ENCODE results near the gene MMD2. TPM values are rescaled to one million over a fixed set of nuclear protein-coding genes. Genes with fewer than 3 reads are reported as not detected.

MMD2 gene
- total RNA-seq, 2 experiments from 2014 or later, result not detected

- Histone ChIP-seq H3K4me3 (ENCODE audit: low read depth, low read length, poor library complexity, severe bottlenecking) (no peak overlapping the region), H2AFZ (ENCODE audit: low read length) (no peak overlapping the region), H3K4me2 (ENCODE audit: low read length) (no peak overlapping the region), H3K79me2 (ENCODE audit: insufficient read depth, low read depth, low read length) (no peaks in the 10 kb centered on the region), H3K4me1 (ENCODE audit: insufficient read depth, low read length, poor library complexity, severe bottlenecking) (no peaks in the 10 kb centered on the region), H3K9me2 (ENCODE audit: insufficient read depth, low read length) (no peaks in the 10 kb centered on the region), H3K27ac (ENCODE audit: low read depth, low read length, poor library complexity, severe bottlenecking) (no peak overlapping the region), H4K20me1 (ENCODE audit: insufficient read depth, low read length) (no peaks in the 10 kb centered on the region), H3K36me3 (ENCODE audit: insufficient read depth, low read length) (no peaks in the 10 kb centered on the region), H3K9me3 (ENCODE audit: low read length) (no peaks in the 10 kb centered on the region)
- intact Hi-C loops (cut with micrococcal nuclease; ENCODE audit: unreplicated experiment), result no loop called here
- TF ChIP-seq EZH2phosphoT487 (IDR thresholded peaks at IDR 0.05; ENCODE audit: borderline replicate concordance, low read depth, low read length), result no peak
- no peak for TF ChIP-seq CTCF (conservative IDR thresholded peaks at IDR 0.05; ENCODE audit: low read length)
- DNase-seq (ENCODE audit: low spot score), result no peak
- ChIA-PET POLR2A (interaction anchor here (0.5 kb wide), 1 partner anchor 172 kb away, joined by 3 read pairs; no protein-coding TSS in a partner anchor), CTCF (ENCODE audit: unreplicated experiment) (no interaction called here)
- no TSS peak for BruUV-seq (replicated peaks)
Measured at GRCh38 chr7:4884164-4884563, 74.8 kb downstream of the MMD2 start.

- no TSS peak for BruUV-seq (replicated peaks)
- no peak within 1 kb of the TSS for H3K4me2 ChIP-seq (ENCODE audit: low read length)
- H3K36me3 ChIP-seq (ENCODE audit: insufficient read depth, low read length), result no peaks in the 10 kb centered on the region
- TF ChIP-seq EZH2phosphoT487 (IDR thresholded peaks at IDR 0.05; ENCODE audit: borderline replicate concordance, low read depth, low read length) (no peak), CTCF (conservative IDR thresholded peaks at IDR 0.05; ENCODE audit: low read length) (peak; percentile 71)
- DNase-seq (ENCODE audit: low spot score), result peak; percentile 60
- H3K9me2 ChIP-seq (ENCODE audit: insufficient read depth, low read length), result no peaks in the 10 kb centered on the region
- no peak within 1 kb of the TSS for H3K4me3 ChIP-seq (ENCODE audit: low read depth, low read length, poor library complexity, severe bottlenecking)
- POLR2A ChIA-PET, result interaction anchor here (0.5 to 1.1 kb wide), 3 partner anchors 16 to 601 kb away, joined by 3 to 4 read pairs (median 3); no protein-coding TSS in a partner anchor
- CTCF ChIA-PET (ENCODE audit: unreplicated experiment), result no interaction called here
- H2AFZ ChIP-seq (ENCODE audit: low read length), result no peak within 1 kb of the TSS
- no peaks in the 10 kb centered on the region for H3K79me2 ChIP-seq (ENCODE audit: insufficient read depth, low read depth, low read length)
- no peaks in the 10 kb centered on the region for H3K4me1 ChIP-seq (ENCODE audit: insufficient read depth, low read length, poor library complexity, severe bottlenecking)
- no peaks in the 10 kb centered on the region for H3K9me3 ChIP-seq (ENCODE audit: low read length)
- H4K20me1 ChIP-seq (ENCODE audit: insufficient read depth, low read length), result no peaks in the 10 kb centered on the region
- no peak within 1 kb of the TSS for H3K27ac ChIP-seq (ENCODE audit: low read depth, low read length, poor library complexity, severe bottlenecking)
- intact Hi-C loops (cut with micrococcal nuclease; ENCODE audit: unreplicated experiment), result no loop called here
Measured at GRCh38 chr7:4883372-4884144, 75.4 kb downstream of the MMD2 start, which contains the start of gene RADIL. Gene RADIL (minus strand): TSS chr7:4883716. CDS start chr7:4878139, 5,577 bp downstream.

- intact Hi-C loops (cut with micrococcal nuclease; ENCODE audit: unreplicated experiment), result no loop called here
- TF ChIP-seq CTCF (conservative IDR thresholded peaks at IDR 0.05; ENCODE audit: low read length) (no peak), EZH2phosphoT487 (IDR thresholded peaks at IDR 0.05; ENCODE audit: borderline replicate concordance, low read depth, low read length) (no peak)
- CTCF ChIA-PET (ENCODE audit: unreplicated experiment), result no interaction called here
- H3K36me3 ChIP-seq (ENCODE audit: insufficient read depth, low read length), result no peaks in the 10 kb centered on the region
- H3K9me3 ChIP-seq (ENCODE audit: low read length), result no peaks in the 10 kb centered on the region
- no peaks in the 10 kb centered on the region for H3K79me2 ChIP-seq (ENCODE audit: insufficient read depth, low read depth, low read length)
- no peaks in the 10 kb centered on the region for H3K4me1 ChIP-seq (ENCODE audit: insufficient read depth, low read length, poor library complexity, severe bottlenecking)
- no peak overlapping the region for H3K4me2 ChIP-seq (ENCODE audit: low read length)
- no peaks in the 10 kb centered on the region for H4K20me1 ChIP-seq (ENCODE audit: insufficient read depth, low read length)
- POLR2A ChIA-PET, result interaction anchor here (0.5 to 1.1 kb wide), 2 partner anchors 16 to 34 kb away, joined by 4 read pairs; no protein-coding TSS in a partner anchor
- no peak overlapping the region for H3K27ac ChIP-seq (ENCODE audit: low read depth, low read length, poor library complexity, severe bottlenecking)
- DNase-seq (ENCODE audit: low spot score), result no peak
- H2AFZ ChIP-seq (ENCODE audit: low read length), result no peak overlapping the region
- no TSS peak for BruUV-seq (replicated peaks)
- H3K4me3 ChIP-seq (ENCODE audit: low read depth, low read length, poor library complexity, severe bottlenecking), result no peak overlapping the region
- H3K9me2 ChIP-seq (ENCODE audit: insufficient read depth, low read length), result no peaks in the 10 kb centered on the region
Measured at GRCh38 chr7:4883033-4883371, 76.0 kb downstream of the MMD2 start.
